HL-60 (cell line): Measurements from ENCODE around the gene MYO16.

Source experiments
- TF ChIP-seq, protein P1 (sequence below): IDR thresholded peaks from one replicate; pipeline ENCODE4 v1.5.1; 2011; ENCODE audit warnings: low read length, control low read depth, inconsistent platforms; ENCODE audit not compliant: insufficient read depth
- TF ChIP-seq, protein P2 (sequence below): IDR thresholded peaks from 2 replicates; pipeline ENCODE4 v1.6.1; 2012; ENCODE audit warnings: low read depth; ENCODE audit not compliant: insufficient replicate concordance

DNA sequence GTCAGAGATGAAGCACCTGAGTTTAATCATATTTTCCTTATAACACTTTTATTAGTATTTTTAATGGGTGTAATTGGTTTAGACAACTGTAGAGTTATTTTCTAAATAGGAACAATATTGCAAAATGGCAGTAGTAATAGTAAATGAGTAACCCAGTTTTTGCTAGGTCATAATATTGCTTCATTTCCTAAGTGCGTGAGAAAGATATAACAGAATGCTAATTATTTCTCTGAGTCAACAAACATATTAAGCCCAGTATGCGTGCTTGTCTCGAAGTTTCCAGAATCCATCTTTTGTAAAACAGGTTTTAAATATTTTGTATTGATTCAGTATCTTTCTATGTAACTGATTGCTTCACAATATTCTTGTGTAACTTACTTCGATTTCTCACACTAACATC, 315.3 kb downstream of the MYO16 start:
- TF ChIP-seq, protein P1, sequence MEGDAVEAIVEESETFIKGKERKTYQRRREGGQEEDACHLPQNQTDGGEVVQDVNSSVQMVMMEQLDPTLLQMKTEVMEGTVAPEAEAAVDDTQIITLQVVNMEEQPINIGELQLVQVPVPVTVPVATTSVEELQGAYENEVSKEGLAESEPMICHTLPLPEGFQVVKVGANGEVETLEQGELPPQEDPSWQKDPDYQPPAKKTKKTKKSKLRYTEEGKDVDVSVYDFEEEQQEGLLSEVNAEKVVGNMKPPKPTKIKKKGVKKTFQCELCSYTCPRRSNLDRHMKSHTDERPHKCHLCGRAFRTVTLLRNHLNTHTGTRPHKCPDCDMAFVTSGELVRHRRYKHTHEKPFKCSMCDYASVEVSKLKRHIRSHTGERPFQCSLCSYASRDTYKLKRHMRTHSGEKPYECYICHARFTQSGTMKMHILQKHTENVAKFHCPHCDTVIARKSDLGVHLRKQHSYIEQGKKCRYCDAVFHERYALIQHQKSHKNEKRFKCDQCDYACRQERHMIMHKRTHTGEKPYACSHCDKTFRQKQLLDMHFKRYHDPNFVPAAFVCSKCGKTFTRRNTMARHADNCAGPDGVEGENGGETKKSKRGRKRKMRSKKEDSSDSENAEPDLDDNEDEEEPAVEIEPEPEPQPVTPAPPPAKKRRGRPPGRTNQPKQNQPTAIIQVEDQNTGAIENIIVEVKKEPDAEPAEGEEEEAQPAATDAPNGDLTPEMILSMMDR, result no peak
- TF ChIP-seq, protein P2, sequence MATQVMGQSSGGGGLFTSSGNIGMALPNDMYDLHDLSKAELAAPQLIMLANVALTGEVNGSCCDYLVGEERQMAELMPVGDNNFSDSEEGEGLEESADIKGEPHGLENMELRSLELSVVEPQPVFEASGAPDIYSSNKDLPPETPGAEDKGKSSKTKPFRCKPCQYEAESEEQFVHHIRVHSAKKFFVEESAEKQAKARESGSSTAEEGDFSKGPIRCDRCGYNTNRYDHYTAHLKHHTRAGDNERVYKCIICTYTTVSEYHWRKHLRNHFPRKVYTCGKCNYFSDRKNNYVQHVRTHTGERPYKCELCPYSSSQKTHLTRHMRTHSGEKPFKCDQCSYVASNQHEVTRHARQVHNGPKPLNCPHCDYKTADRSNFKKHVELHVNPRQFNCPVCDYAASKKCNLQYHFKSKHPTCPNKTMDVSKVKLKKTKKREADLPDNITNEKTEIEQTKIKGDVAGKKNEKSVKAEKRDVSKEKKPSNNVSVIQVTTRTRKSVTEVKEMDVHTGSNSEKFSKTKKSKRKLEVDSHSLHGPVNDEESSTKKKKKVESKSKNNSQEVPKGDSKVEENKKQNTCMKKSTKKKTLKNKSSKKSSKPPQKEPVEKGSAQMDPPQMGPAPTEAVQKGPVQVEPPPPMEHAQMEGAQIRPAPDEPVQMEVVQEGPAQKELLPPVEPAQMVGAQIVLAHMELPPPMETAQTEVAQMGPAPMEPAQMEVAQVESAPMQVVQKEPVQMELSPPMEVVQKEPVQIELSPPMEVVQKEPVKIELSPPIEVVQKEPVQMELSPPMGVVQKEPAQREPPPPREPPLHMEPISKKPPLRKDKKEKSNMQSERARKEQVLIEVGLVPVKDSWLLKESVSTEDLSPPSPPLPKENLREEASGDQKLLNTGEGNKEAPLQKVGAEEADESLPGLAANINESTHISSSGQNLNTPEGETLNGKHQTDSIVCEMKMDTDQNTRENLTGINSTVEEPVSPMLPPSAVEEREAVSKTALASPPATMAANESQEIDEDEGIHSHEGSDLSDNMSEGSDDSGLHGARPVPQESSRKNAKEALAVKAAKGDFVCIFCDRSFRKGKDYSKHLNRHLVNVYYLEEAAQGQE, result no peak
